Panc1 (cell line): ENCODE measurements around the gene OSBPL10.

Source experiments
- CTCF ChIP-seq: fragments of 450-650 bp; IDR thresholded peaks from 2 replicates; pipeline ENCODE4 v1.5.1; 2017; ENCODE audit warnings: mild to moderate bottlenecking
- POLR2AphosphoS5 ChIP-seq: IDR thresholded peaks from 2 replicates; pipeline ENCODE4 v1.6.1; 2012; ENCODE audit warnings: mild to moderate bottlenecking, low read depth, low read length, moderate library complexity
- REST ChIP-seq, 2 experiments: IDR thresholded peaks; 2 replicates each; pipeline ENCODE4 v1.6.1; 2011 to 2012; ENCODE audit warnings: low read depth in 2 of 2, control low read depth in 1 of 2, low read length in 1 of 2, mild to moderate bottlenecking in 1 of 2, moderate library complexity in 1 of 2; ENCODE audit not compliant: insufficient read depth in 1 of 2

GRCh38 chr3:31636049-31636448, 345.0 kb downstream of the OSBPL10 start:
- TF ChIP-seq CTCF (no peak), POLR2AphosphoS5 (no peak), REST (IDR thresholded peaks at IDR 0.05; ENCODE audit: insufficient read depth in 1 of 2, low read depth in 2 of 2, low read length in 1 of 2) (no peak)
